Ectodermal cell (in vitro differentiated cells): Measurements from ENCODE around the gene PRKAR1B.
A peak's percentile ranks its signal among the peaks of the same experiment; 100 is the strongest.
"Not testable (repeated sequence)": the region's sequence is repeated elsewhere in the genome, so short reads cannot be mapped to it uniquely, and the experiment has no call there.

Experiments
- H3K27ac ChIP-seq: 2 replicates; pipeline ENCODE4 v1.7.0; 2013; ENCODE audit warnings: mild to moderate bottlenecking, low read depth, low read length; ENCODE audit not compliant: insufficient read depth, poor library complexity, severe bottlenecking
- H3K27me3 ChIP-seq: 2 replicates; pipeline ENCODE4 v1.7.0; 2013; ENCODE audit warnings: mild to moderate bottlenecking, low read length; ENCODE audit not compliant: insufficient read depth, control insufficient read depth, poor library complexity, severe bottlenecking
- H3K36me3 ChIP-seq: one replicate; pipeline ENCODE4 v1.7.0; 2013; ENCODE audit warnings: low read length; ENCODE audit not compliant: control insufficient read depth, insufficient read depth
- H3K4me1 ChIP-seq: one replicate; pipeline ENCODE4 v1.7.0; 2013; ENCODE audit warnings: low read length; ENCODE audit not compliant: control insufficient read depth, insufficient read depth
- H3K4me3 ChIP-seq: 2 replicates; pipeline ENCODE4 v1.7.0; 2013; ENCODE audit warnings: low read depth, low read length, control low read depth; ENCODE audit not compliant: insufficient read depth
- H3K9me3 ChIP-seq: 2 replicates; pipeline ENCODE4 v1.7.0; 2013; ENCODE audit warnings: mild to moderate bottlenecking, low read length, moderate library complexity; ENCODE audit not compliant: control insufficient read depth
- WGBS, 2 experiments: methylation state at CpG; one replicate each; pipeline ENCODE4 v1.1.7; 2013; ENCODE audit warnings: missing lambda C conversion rate in 2 of 2; 5-methylcytosine and 5-hydroxymethylcytosine counted together

PRKAR1B gene

DNA sequence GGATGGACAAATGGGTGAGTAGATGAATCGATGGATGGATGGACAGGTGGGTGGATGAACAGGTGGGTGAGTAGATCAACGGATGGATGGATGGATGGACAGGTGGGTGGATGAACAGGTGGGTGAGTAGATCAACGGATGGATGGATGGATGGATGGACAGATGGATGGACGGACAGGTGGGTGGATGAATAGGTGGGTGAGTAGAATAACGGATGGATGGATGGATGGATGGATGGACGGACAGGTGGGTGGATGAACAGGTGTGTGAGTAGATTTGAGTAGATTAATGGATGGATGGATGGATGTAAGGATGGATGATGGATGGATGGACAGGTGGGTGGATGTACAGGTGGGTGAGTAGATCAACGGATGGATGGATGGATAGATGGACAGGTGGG is 115.2 kb downstream of the PRKAR1B start:
- H3K27me3 ChIP-seq, H3K4me3 ChIP-seq, H3K4me1 ChIP-seq, H3K36me3 ChIP-seq, H3K27ac ChIP-seq, H3K9me3 ChIP-seq: not testable (repeated sequence)
- 94 to 95% methylated on average over 7 of the region's 7 CpGs for WGBS, 2 experiments

DNA sequence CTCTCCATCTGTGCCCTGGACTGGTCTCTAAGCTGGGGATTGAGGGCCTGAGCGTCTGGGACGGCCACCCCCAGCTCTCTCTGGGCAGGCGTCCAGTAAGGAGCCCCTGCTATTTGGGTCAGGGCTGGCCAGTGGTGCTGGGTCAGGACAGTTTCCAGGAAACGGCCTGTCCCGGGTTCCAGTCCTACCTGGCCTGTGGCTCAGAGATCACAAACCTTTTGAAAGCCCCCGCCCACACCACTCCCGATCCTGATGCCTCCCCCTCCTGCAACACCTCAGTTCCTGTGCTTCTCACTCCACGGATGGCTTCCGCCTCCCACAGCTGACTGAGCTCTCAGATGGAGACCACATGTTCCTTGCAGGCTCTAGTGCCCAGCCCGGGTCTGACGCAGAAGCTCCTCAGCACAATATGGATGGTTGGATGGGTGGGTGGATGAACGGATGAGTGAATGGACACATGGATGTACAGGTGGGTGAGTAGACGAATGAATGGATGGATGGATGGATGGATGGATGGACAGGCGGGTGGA is 115.7 kb downstream of the PRKAR1B start:
- no peak overlapping the region for H3K27ac ChIP-seq
- WGBS, 2 experiments = 92% methylated on average over 14 of the region's 14 CpGs
- H3K36me3 ChIP-seq = no peaks in the 10 kb centered on the region
- no peak overlapping the region for H3K4me3 ChIP-seq
- H3K4me1 ChIP-seq = peaks cover 8% of the 10 kb centered on the region
- H3K9me3 ChIP-seq = no peaks in the 10 kb centered on the region
- H3K27me3 ChIP-seq = no peaks in the 10 kb centered on the region

DNA sequence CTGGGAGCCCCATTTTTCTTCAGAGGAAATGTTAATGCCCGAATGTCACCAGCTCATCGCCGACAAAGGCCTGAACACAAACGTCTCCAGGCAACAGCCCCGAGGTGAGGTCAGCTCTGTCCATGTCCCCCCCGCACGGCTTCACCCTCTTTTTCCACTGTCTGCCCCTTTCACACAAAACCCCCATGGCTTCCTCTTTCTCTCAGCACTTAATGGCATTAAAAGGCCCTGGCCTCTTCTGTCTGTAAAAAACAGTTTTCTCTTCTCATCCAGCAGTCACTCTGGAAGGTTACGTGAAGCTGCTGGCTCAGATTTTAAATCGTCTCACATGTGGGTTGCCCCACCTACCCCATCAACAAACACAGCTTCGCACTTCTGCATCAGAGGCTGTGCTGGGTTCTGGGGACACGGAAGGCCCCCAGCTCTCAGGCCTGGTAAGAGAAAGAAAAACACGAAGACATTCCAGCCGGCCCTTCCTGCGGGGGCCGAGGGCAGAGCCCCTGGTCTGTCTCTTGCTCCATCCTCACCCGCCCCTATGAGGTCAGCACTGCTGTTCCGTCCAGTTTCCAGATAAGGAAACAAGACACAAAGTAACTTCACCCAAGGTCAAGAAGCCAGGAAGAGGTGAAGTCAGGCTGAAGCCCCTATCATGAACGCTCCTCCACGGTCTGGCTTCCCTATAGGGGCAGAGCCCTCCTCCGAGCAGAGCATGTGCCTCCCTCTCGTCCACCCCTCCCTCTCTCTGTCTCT is 116.4 kb downstream of the PRKAR1B start:
- H3K4me3 ChIP-seq = no peak overlapping the region
- H3K27ac ChIP-seq = peak overlapping the region; percentile 67

DNA sequence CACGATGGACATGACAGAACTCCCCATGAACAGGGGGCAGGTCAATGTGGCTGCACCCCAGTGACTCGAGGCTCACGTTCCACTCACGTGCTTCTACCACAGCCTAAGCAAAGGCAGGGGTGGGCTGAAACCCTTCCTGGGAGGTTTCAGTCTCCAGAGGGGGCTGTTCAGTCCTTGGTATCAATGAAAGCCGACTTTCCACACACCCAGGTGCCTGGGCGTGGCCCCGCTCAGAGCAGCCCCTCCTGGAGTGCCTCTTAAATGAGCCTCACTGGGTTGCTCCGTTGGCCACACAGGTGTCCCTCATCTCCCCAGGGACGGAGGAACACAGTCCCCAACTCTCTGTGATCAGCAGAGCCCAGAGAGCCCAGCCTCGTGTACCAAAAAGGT is 116.9 kb downstream of the PRKAR1B start:
- Histone ChIP-seq H3K36me3 (no peaks in the 10 kb centered on the region), H3K27me3 (no peaks in the 10 kb centered on the region), H3K4me1 (peaks cover 8% of the 10 kb centered on the region), H3K27ac (no peak overlapping the region), H3K9me3 (no peaks in the 10 kb centered on the region), H3K4me3 (no peak overlapping the region)
- 80 to 81% methylated on average over 10 of the region's 10 CpGs for WGBS, 2 experiments

More for the DNA sequence above, 116.4 kb downstream of the PRKAR1B start:
- whole genome bisulfite sequencing, 2 experiments = 77 to 79% methylated on average over 21 of the region's 21 CpGs
- peaks cover 8% of the 10 kb centered on the region for H3K4me1 ChIP-seq
- H3K36me3 ChIP-seq = no peaks in the 10 kb centered on the region
- H3K9me3 ChIP-seq = no peaks in the 10 kb centered on the region
- no peaks in the 10 kb centered on the region for H3K27me3 ChIP-seq

DNA sequence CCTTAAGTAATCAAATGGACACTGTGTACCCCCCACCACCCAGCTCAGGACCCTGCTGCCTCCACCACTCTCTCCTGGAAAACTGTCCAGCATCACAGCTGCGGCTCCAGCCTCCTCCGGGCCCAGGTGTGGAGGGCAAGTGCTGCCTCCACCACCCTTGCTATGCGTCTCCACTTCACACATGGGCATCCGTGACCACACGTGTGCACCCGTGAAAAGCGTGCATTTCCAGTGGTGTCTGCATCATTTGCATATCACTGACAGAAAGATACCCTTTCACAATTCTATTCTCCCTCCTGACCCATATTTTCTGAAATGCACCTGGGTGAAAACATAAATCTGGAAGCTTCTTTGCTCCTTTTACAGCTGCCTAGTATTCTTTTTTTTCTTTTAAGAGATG is 117.7 kb downstream of the PRKAR1B start:
- Histone ChIP-seq H3K4me1 (peaks cover 8% of the 10 kb centered on the region), H3K27me3 (no peaks in the 10 kb centered on the region), H3K9me3 (no peaks in the 10 kb centered on the region), H3K27ac (no peak overlapping the region), H3K4me3 (no peak overlapping the region), H3K36me3 (no peaks in the 10 kb centered on the region)
- WGBS, 2 experiments = 94% methylated on average over 7 of the region's 7 CpGs

DNA sequence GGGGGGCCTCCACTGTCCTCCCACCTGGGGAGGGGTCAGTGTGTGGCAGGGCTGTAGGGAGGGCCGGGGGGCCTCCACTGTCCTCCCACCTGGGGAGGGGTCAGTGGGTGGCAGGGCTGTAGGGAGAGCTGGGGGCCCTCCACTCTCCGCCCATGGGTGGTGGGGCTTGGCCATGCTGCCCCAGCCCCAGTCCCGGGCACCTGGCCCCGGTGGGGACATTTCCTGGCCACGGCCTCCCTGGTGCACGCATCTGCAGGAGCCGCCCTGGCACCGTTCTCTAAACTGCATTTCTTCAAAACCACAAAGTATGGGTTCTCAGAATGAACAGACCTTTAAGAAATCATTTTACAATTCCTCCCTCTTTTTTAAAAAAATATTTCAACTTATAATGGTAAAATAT is 118.1 kb downstream of the PRKAR1B start:
- Histone ChIP-seq H3K27ac (no peak overlapping the region), H3K9me3 (no peaks in the 10 kb centered on the region), H3K36me3 (no peaks in the 10 kb centered on the region), H3K4me1 (peaks cover 8% of the 10 kb centered on the region), H3K27me3 (no peaks in the 10 kb centered on the region), H3K4me3 (no peak overlapping the region)
- 85% methylated on average over 8 of the region's 8 CpGs for WGBS, 2 experiments

DNA sequence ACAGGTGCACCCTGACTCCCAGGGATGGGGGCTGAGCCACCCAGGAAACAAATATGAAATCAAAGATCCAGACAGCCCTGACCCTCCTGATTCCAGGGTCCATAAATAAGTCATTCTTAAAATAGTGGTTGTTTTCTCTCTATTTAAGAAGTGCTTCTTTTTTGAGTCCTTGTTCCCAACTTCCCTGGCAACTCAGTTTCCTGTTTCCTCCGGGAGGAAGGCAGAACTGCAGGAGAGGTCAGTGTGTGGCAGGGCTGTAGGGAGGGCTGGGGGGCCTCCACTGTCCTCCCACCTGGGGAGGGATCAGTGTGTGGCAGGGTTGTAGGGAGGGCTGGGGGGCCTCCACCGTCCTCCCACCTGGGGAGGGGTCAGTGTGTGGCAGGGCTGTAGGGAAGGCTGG is 118.7 kb downstream of the PRKAR1B start:
- Histone ChIP-seq H3K27me3 (no peaks in the 10 kb centered on the region), H3K27ac (no peak overlapping the region), H3K36me3 (no peaks in the 10 kb centered on the region), H3K9me3 (no peaks in the 10 kb centered on the region), H3K4me3 (no peak overlapping the region), H3K4me1 (peaks cover 8% of the 10 kb centered on the region)
- WGBS, 2 experiments = 33% methylated on average over 1 of the region's 2 CpGs; no CpG with 5 or more reads in 1 of the 2 experiments

DNA sequence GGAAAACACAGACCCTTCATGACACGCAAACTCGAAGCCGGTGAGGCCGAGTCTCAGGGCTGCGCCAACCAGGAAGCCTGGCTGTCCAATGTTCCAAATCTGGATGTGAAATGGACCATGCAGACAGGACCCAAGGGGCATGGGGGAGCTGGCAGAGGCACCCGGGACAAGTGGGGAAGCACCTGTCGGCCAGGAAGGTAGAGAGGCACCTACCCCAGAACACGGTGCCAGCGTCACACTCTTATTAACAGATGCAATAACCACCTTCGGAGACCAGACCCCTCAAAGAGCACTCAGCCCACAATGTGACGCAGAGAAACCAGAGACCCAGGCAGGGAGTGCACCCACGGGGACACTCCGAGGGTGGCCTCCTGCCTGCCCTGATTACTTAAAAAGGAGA is 119.1 kb downstream of the PRKAR1B start:
- H3K9me3 ChIP-seq = no peaks in the 10 kb centered on the region
- WGBS, 2 experiments = 92 to 94% methylated on average over 13 of the region's 13 CpGs
- H3K4me3 ChIP-seq = no peak overlapping the region
- H3K36me3 ChIP-seq = no peaks in the 10 kb centered on the region
- no peak overlapping the region for H3K27ac ChIP-seq
- no peaks in the 10 kb centered on the region for H3K27me3 ChIP-seq
- peaks cover 8% of the 10 kb centered on the region for H3K4me1 ChIP-seq

DNA sequence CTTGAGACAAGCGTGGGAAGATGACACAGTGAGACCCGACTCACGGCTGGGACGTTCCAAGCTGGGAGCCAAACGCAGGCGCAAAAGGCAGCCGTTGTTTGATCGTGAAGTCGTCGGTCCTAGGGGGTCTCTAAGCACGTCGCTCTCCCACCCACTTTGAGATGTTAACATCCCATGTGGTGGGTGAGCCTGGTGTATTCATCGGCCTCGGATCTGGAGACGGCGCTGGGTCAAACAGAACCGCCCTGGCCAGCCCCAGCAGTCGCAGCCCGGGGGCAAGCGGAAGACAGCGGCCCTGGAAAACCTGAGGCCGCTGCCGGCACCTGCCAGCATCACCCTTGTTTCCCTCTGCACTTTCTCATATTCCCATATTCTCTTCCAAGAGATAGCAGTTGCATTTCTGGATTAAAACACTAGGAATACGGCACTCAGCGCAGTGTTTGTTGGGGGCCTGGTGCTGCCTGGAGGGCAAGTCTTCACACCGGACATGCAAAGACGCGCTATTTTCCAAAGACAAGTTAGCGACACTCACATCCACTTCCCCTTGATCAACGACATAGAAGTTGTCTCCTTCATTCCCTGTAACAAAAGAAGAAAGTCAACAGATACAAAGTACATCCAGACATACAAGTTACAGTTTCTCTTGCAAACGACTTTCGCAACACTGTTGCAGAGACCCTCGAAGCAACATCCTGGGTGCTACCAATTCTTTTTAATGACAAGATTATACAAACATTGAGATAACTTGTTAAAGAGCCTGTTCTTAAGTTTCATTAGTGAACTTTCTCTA is 121.2 kb downstream of the PRKAR1B start:
- Histone ChIP-seq H3K27me3 (no peaks in the 10 kb centered on the region), H3K27ac (no peak overlapping the region), H3K36me3 (no peaks in the 10 kb centered on the region), H3K9me3 (no peaks in the 10 kb centered on the region), H3K4me1 (peaks cover 4% of the 10 kb centered on the region), H3K4me3 (no peak overlapping the region)
- WGBS, 2 experiments = 94% methylated on average over 33 of the region's 33 CpGs

DNA sequence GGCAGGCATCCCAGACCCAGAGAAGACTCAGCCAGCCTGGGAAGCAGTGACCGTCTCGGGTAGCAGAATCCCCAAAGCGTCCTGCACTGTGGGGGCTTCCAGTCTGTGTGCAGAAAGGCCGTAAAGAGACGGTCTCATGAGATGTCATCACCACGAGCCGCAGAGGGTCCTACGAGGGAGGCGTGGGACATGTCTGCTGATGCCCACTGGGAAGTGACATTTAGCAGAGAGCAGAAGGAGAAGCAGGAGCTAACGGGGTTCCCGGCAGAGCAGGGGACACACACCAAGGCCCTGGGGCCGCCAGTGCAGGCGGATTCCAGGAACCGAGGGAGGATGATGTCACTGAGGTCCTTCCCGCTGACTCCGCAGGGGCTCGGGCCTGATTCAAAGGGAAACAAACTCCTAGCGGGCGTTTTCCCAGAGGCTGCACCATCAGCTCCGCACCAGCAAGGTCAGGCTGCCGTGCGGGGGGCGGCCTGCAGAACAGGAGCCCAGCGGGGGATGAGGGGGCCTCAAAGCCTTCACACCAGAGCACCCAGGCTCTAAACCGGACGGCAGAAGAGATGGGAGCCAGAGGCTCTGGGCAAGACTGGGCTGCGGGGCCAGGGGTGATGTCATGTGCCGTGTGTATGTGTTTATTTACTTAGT is 122.1 kb downstream of the PRKAR1B start:
- H3K27ac ChIP-seq = no peak overlapping the region

More for the DNA sequence above, 122.1 kb downstream of the PRKAR1B start:
- Histone ChIP-seq H3K4me3 (no peak overlapping the region), H3K27me3 (no peaks in the 10 kb centered on the region), H3K36me3 (no peaks in the 10 kb centered on the region), H3K9me3 (no peaks in the 10 kb centered on the region), H3K4me1 (no peaks in the 10 kb centered on the region)
- 87 to 90% methylated on average over 26 to 27 of the region's 28 CpGs for WGBS, 2 experiments
